ENCODE measurements around the gene FBN1. TPM values are rescaled to one million over a fixed set of nuclear protein-coding genes. Genes with fewer than 3 reads are reported as not detected.

The FBN1 gene
- total RNA-seq, 1 donor from 2014 or later: 72.1 TPM

- no peak for DNase-seq (ENCODE audit: low read depth in 2 of 2)
Observed at GRCh38 chr15:48582452-48583247, 62.9 kb downstream of the FBN1 start.

DNA sequence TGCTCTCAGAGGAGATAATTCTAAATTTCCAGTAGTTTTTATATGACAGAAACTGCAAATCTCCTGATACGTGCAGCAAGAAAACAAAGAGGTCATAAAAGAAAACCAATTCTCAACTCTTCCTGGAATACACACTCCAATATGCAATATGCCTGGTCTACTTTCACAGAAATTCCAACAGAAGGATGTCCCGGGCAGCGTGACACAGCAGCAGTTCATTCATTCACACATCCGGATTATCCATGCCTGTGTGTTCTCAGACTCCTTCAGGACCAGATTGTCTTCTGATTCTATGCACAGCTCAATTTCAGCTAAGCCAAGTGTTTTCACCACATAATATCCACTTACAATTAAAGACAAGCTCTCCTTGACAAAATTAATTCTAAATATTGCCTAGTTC, 64.3 kb downstream of the FBN1 start:
- no peak for DNase-seq (ENCODE audit: low read depth in 2 of 2)

- no peak for DNase-seq (ENCODE audit: low read depth in 2 of 2)
Observed at GRCh38 chr15:48580736-48581135, 64.8 kb downstream of the FBN1 start.

DNA sequence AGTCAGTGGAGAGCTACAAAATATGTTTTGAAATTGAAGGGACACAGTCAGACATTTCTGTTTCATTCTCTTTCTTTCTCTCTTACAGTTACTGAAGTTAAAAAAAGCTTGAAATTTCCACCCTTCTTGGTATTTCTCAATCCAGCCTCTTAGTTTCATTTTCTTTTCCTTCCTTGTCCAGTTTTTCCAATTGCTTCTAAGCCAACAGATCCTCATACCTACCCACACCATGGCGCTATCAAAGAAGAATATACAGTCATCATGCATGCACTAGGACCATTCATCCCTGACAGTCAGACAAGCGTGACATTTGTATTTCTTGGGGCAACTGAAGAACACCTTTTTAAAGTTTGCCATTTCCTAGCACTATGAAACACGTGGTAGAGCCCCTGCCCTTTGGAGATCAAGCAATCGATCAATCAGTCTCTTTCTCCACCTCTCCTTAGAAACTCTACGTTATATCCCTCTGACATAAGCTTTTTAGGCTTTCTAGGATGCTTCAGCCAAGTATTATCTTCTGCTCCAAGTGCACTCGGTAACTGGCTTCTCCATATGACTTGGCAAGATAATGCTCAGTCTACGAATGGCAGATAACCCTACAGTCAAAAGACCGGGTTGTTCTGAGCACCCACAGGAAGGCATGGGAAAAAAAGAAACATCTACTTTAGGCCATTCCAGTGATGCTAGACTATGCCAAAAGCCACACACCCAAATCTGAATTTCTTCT, 65.4 kb downstream of the FBN1 start:
- no peak for DNase-seq (ENCODE audit: low read depth in 2 of 2)

GRCh38 chr15:48578965-48579364, 66.5 kb downstream of the FBN1 start:
- no peak for DNase-seq (ENCODE audit: low read depth in 2 of 2)

DNA sequence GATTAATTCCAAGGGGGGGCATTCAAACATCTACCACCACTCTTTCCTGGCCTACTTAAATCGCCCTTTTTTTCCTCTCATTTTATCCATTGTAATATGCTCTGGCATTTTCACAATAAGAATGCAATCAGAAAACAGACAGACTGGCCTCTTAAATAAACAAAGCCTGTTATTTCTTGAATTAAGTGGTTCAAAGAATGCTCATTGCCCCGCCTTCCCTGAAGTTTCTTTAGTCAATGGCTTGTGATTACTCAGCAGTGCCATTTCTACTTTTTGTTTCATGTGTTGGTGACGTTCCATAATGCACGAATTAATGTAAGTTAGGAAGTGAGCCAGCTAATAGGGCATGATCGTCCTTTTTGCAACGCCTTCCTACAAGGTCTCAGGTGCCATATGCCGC, 68.0 kb downstream of the FBN1 start:
- DNase-seq (ENCODE audit: low read depth in 2 of 2): peak in 1 of 2 donors; percentile 61

DNA sequence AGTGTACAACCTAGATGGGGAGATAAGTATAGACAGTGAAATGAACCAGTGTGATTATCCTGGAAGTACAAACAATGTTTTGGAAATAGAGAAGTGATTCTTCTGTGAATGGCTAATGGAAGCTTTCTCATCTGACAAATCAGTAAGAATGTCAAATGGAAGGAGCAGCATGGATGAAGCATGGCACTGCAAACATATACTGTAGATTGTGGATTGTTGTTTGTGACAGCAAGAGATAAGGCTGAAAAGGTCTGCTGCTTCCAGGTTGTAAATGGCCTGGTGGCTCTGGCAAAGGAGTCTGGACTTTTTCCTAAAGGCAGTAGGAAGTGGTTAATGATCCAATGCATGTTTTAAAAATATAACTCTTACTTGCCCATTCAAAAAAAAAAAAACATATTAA, 71.3 kb downstream of the FBN1 start:
- no peak for DNase-seq (ENCODE audit: low read depth in 2 of 2)

DNA sequence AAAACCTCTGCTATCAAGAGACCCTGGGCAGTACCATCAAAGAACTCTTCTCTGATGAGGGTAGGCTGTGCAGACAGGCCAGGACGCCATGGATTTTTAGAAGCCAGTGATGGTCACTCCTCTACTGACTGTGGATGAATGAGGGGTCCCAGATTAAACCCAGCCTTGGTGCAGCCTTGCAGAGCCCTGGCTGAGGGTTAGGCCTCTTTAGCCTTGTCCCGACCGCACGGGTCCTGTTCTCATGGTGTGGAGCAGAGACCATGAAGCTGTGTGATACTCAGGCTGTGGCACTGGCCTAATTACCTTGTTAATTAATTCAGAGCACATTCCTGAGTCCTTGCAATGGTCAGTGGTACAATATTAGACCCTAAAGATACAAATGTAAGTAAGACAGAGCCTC, 71.7 kb downstream of the FBN1 start:
- no peak for DNase-seq (ENCODE audit: low read depth in 2 of 2)

DNA sequence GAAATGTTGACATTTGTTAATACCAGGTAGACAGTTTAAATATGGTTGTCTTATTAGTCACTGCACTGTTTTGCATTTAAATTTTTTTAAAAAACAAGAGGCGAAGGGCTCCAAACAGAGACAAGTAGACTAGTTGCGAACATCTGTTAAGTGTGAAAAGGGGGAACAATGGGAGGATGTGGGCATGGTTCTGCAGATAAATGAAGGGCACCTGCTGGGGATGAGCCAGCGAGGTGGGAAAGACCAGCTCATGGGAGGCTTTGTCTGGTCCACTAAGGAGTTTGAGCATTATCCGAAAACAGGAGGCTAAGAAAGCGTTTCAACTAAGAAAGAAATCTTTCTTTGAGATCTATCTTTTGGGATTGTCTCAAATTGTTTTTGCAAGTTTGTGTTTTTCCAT, 72.7 kb downstream of the FBN1 start:
- peak in 1 of 2 donors; percentile 25 for DNase-seq (ENCODE audit: low read depth in 2 of 2)

DNA sequence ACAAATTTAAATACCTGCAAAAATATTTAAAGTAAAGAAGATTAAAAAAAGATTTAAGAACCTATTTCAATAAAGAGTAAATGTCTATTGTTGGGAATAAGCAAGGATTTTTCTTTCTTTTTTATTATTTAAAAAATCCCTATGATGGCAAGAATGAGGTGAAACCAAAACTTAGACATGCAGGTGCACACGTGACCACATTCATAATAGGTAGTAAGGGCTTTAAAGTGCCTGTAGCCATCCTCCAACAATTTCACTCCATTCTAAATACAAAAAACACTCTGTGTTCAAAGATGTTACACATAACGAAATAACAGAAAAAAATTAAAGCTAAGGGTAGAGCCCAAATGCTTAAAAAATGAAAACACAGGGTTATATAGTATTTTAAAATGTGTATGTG, 74.0 kb downstream of the FBN1 start:
- no peak for DNase-seq (ENCODE audit: low read depth in 2 of 2)

DNA sequence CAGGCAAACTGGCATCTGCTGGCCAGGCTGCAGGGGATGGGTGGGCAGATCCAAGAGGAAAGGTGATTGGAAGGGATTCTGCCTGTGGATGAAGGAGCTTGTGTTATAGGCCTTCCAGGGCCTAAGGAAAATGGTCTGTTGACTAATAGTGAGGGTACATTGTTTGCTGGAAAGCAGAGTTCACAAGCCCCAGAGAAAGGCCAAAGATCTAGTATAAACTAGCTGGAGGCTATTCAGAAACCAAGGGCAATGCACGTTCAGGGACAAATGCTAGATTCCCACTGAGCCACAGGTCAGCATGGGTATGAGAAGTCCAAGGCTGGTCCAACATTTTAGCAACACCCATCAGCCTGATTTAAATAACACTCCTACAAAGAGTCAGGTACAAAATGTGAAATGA, 74.7 kb downstream of the FBN1 start:
- no peak for DNase-seq (ENCODE audit: low read depth in 2 of 2)

DNA sequence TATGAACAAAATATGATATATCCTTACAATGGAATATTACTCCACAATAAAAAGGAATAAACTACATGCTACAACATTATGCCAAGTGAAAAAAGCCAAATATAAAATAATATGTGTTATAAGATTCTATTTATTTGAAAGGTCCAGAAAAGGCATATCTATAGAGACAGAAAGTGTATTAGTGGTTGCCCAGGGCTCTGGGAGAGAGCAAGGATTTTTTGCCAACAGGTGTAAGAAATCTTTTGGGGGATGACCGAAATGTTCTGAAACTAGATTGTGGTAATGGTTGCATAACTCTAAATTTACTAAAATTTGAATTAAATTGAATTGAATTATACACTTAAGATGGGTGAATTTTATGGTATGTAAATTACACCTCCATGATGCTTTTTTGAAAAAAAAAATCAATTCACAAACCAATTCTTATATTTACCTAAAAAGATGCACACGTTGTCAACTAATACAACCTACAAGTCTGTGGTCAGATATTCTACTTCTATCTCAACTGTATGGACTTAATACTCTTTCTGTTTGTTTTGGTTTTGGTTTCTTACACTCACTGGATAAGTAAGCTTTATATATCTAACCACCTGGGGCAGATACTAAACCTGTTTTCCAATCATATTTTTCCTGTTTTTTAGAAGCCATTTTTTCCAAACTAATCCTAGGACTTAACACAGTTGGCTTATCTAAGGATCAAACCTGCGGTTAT, 75.8 kb downstream of the FBN1 start:
- DNase-seq (ENCODE audit: low read depth in 2 of 2): no peak

DNA sequence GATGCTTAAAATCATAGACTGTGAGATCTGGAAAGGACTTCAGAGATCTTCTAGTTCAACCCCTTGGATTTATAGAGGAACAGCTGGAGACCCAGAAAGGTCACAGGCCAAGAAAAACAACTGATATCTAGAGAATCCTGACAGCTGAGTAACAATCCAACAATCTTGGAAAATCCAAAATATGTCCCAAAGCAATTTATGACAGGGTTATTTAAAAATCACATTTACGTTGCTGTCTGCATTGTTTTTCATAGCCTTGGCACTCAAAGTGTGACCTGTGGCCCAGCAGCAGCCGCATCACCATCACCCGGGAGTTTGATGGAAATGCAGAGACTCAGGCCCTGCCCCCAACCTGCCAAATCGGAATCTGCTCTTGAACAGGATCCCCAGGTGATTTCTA, 78.8 kb downstream of the FBN1 start:
- DNase-seq (ENCODE audit: low read depth in 2 of 2): peak in 1 of 2 donors; percentile 57

DNA sequence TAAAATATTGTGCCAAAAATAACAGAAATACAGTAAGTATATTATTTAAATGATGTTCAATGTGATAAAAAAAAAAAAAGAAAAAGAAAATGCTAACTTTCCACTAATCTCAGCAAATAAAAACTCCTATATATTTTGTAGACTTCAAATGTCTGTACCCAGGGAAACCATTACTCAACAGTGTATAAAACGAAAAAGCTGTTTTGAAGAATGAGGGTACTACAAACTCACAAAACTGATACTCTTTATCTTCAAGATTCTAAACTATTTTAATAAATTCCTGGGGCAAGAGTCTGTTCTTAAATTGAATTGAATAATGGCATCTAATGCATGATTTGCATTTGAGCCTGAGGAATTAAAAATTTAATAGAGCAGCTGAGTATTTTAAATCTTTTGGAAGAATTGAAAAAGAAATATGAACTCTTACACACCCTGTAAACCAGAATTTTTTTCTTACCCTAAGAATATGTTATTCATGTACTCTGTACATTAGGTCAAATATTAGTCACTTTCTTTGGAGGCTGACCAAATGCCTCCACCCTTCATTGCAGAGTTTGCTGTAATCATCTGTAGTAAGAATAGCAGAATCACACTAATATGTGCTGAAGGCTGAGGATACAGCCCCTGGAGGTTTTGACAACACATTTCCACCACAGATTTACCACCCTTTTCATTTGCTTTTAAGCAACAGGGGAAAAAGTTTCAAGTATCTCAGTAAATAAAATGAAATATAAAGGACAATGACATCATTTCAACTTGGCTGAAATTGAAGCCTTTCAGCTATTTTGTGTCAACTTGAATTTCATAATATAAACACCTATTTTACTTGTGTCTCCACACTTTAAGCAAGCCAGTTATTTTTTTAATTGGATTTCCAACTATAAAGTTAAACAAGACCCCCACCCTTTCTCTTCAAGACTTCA, 79.7 kb downstream of the FBN1 start:
- DNase-seq (ENCODE audit: low read depth in 2 of 2): peak in 1 of 2 donors; percentile 89

GRCh38 chr15:48564690-48565089, 80.8 kb downstream of the FBN1 start:
- no peak for DNase-seq (ENCODE audit: low read depth in 2 of 2)

DNA sequence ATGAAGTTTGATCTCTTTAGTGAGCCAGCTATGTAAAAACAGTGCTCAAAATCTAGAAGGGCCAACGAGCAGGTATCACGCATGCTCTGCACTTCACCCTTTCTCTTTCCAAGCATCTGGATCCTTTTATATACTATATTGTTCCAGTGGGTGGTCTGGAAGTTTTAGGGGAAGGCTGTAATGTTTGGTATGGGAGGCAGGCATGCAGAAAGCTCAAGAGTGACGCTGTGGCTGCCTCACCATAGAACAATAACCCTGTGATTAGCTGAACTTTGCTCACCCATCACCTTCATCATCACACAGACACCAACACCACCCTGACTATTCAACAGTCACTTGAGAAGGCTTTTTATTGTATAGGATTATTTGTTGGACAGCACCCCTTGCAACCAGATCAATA, 81.6 kb downstream of the FBN1 start:
- DNase-seq (ENCODE audit: low read depth in 2 of 2): no peak

DNA sequence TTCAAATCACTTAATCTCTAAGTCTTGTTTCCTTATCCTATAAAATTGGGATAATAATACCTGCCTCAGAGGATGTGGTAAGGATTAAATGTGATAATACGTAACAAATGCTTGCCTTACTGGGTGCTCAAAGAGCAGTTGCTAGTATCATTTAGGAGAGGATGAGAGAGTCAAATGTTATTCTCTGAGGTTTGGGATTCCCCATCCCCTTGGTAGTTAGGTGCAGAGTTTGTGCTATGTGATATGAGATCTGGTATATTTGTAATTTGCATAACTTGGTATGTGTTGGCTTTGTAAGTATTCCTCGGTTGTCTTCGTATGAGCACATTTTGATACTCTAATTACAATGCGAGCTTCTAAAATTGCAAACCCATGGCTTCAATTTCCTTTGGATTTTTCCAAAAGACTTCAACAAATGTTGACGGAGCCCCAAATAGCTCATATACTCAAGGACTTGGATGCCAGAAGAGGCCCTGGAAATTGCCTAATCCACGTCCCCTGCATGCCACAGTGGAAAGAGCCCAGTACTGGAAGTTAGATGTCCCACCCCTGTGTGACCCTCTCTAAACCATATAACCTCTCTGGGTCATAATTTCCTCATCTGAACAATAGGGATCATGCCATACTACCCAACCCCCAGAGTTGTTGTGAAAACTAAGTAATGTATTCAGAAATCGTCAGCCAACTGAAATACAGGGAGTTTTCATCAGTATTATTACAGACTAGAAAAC, 85.0 kb downstream of the FBN1 start:
- DNase-seq (ENCODE audit: low read depth in 2 of 2): peak; percentile 74 to 81

DNA sequence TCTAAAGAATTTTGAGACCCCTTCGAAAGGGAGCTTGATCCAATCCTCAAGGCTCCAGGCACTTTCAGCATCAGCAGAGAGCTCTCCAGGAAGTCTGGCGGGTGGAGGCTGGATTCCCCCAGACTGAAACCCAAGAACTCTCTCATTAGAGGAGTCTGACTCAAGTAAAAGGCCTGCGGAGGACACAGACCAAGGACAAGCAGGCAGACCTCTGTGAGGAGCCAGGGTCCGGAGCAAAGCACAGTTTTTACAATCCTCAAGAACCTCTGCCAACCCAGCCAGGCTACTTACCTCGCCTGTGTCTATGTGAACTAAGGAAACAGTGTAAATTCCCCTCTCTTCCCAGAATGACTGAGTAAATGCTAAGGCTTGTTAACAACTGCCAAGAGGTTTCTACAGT, 86.2 kb downstream of the FBN1 start:
- peak in 1 of 2 donors; percentile 55 for DNase-seq (ENCODE audit: low read depth in 2 of 2)

- no peak for DNase-seq (ENCODE audit: low read depth in 2 of 2)
Observed at GRCh38 chr15:48558226-48558625, 87.3 kb downstream of the FBN1 start.

- DNase-seq (ENCODE audit: low read depth in 2 of 2): no peak
Observed at GRCh38 chr15:48557335-48557734, 88.2 kb downstream of the FBN1 start.
